ENCODE results near the gene RELL1. TPM values are rescaled to one million over a fixed set of nuclear protein-coding genes. Genes with fewer than 3 reads are reported as not detected.

Gene RELL1
- total RNA-seq, 1 donor from 2014 or later, result 23.1 TPM

DNA sequence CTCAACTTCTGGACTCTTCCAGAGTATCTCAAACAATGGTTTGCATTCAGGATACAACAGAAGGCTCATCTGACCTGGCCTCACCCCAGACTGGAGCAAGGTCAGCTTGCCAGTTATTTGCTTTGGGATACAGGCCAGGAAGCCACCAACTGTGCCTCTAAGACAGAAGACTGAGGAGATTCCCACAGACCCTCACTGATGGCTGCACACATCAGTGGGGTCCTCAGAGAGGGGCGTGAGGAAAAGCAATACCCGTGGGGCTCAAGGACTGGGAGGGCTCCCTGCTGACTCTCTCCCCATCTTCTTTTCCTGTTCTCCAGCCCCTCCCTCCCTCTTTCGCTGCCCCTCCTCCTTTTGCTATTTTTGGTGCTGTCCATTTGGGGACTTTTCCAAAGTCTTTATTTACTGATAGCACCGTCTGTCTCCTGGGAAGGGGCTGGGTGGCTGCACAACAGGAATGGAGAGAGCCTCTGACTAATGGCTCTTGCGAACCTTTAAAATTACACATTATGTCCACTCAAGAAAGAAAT is 23.2 kb downstream of the RELL1 start:
- no peak for FAIRE-seq
- H3K79me2 ChIP-seq (ENCODE audit: insufficient read depth, low read length), result peaks cover 29% of the 10 kb centered on the region

DNA sequence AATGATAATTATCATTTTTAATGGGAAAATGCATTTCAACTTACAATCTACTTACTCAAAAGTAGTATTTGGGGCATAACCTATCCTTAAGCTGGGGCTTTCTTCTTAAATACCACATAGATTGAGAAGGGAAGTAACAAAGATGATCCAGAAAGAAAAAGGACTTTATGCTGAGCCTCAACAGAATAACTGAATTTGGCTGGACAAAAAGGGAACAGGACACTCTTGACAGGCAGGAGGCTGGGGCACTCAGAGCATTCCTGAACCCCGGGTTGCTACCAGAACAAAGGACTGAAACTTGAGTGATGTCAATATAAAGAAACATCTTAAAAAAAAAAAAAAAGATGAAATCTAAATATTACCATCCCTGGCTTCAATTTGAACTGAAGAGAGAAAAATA is 23.9 kb downstream of the RELL1 start:
- Histone ChIP-seq H3K9me3 (ENCODE audit: insufficient read depth, low read depth, low read length) (no peaks in the 10 kb centered on the region), H4K20me1 (ENCODE audit: insufficient read depth, low read length) (peaks cover 10% of the 10 kb centered on the region), H3K4me1 (ENCODE audit: insufficient read depth, low read length) (peaks cover 42% of the 10 kb centered on the region), H3K36me3 (ENCODE audit: insufficient read depth, low read length) (no peaks in the 10 kb centered on the region), H2AFZ (ENCODE audit: low read depth, low read length) (no peak overlapping the region), H3K9ac (ENCODE audit: low read length) (no peak overlapping the region), H3K79me2 (ENCODE audit: insufficient read depth, low read length) (peaks cover 30% of the 10 kb centered on the region), H3K27me3 (ENCODE audit: insufficient read depth, low read length) (no peaks in the 10 kb centered on the region), H3K4me3 (ENCODE audit: insufficient read depth, low read depth, low read length) (no peak overlapping the region), H3K27ac (ENCODE audit: low read depth, low read length) (no peak overlapping the region), H3K4me2 (ENCODE audit: low read length) (peak overlapping the region; percentile 49)
- DNase-seq (ENCODE audit: low read depth) (no peak), FAIRE-seq (no peak)
- Mint-ChIP-seq H3K4me1 (ENCODE audit: low read depth, unreplicated experiment) (peaks cover 58% of the 10 kb centered on the region), H3K27me3 (ENCODE audit: low read depth, unreplicated experiment) (no peaks in the 10 kb centered on the region), H3K27ac (ENCODE audit: unreplicated experiment) (no peak overlapping the region), H3K4me3 (ENCODE audit: unreplicated experiment) (no peak overlapping the region), H3K36me3 (ENCODE audit: low read depth, unreplicated experiment) (peaks cover 4% of the 10 kb centered on the region), H3K9me3 (ENCODE audit: unreplicated experiment) (peaks cover 2% of the 10 kb centered on the region)
- no peak for TF ChIP-seq EZH2 (IDR thresholded peaks at IDR 0.05; ENCODE audit: insufficient read depth, low read length)
- TF ChIP-seq, protein P1, sequence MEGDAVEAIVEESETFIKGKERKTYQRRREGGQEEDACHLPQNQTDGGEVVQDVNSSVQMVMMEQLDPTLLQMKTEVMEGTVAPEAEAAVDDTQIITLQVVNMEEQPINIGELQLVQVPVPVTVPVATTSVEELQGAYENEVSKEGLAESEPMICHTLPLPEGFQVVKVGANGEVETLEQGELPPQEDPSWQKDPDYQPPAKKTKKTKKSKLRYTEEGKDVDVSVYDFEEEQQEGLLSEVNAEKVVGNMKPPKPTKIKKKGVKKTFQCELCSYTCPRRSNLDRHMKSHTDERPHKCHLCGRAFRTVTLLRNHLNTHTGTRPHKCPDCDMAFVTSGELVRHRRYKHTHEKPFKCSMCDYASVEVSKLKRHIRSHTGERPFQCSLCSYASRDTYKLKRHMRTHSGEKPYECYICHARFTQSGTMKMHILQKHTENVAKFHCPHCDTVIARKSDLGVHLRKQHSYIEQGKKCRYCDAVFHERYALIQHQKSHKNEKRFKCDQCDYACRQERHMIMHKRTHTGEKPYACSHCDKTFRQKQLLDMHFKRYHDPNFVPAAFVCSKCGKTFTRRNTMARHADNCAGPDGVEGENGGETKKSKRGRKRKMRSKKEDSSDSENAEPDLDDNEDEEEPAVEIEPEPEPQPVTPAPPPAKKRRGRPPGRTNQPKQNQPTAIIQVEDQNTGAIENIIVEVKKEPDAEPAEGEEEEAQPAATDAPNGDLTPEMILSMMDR (IDR thresholded peaks at IDR 0.05; ENCODE audit: insufficient read depth, low read depth, low read length), result no peak

More for the DNA sequence above, 23.2 kb downstream of the RELL1 start:
- H3K4me1 ChIP-seq (ENCODE audit: insufficient read depth, low read length), result peaks cover 48% of the 10 kb centered on the region
- peak; percentile 49 for DNase-seq (ENCODE audit: low read depth)
- no peaks in the 10 kb centered on the region for H3K36me3 ChIP-seq (ENCODE audit: insufficient read depth, low read length)
- peak overlapping the region; percentile 49 for H3K4me2 ChIP-seq (ENCODE audit: low read length)
- H3K9me3 ChIP-seq (ENCODE audit: insufficient read depth, low read depth, low read length), result no peaks in the 10 kb centered on the region
- peak overlapping the region; percentile 38 for H3K27ac Mint-ChIP-seq (ENCODE audit: unreplicated experiment)
- no peaks in the 10 kb centered on the region for H3K9me3 Mint-ChIP-seq (ENCODE audit: unreplicated experiment)
- no peak overlapping the region for H3K9ac ChIP-seq (ENCODE audit: low read length)
- H3K4me1 Mint-ChIP-seq (ENCODE audit: low read depth, unreplicated experiment), result peaks cover 61% of the 10 kb centered on the region
- H4K20me1 ChIP-seq (ENCODE audit: insufficient read depth, low read length), result peaks cover 10% of the 10 kb centered on the region
- no peaks in the 10 kb centered on the region for H3K27me3 Mint-ChIP-seq (ENCODE audit: low read depth, unreplicated experiment)
- no peak overlapping the region for H3K4me3 ChIP-seq (ENCODE audit: insufficient read depth, low read depth, low read length)
- no peak overlapping the region for H2AFZ ChIP-seq (ENCODE audit: low read depth, low read length)
- peaks cover 4% of the 10 kb centered on the region for H3K36me3 Mint-ChIP-seq (ENCODE audit: low read depth, unreplicated experiment)
- no peak overlapping the region for H3K27ac ChIP-seq (ENCODE audit: low read depth, low read length)
- no peak for TF ChIP-seq EZH2 (IDR thresholded peaks at IDR 0.05; ENCODE audit: insufficient read depth, low read length)
- TF ChIP-seq, protein P1 (IDR thresholded peaks at IDR 0.05; ENCODE audit: insufficient read depth, low read depth, low read length), result no peak
- H3K27me3 ChIP-seq (ENCODE audit: insufficient read depth, low read length), result no peaks in the 10 kb centered on the region
- H3K4me3 Mint-ChIP-seq (ENCODE audit: unreplicated experiment), result no peak overlapping the region

- TF ChIP-seq, protein P1 (IDR thresholded peaks at IDR 0.05; ENCODE audit: insufficient read depth, low read depth, low read length), result no peak
- TF ChIP-seq EZH2 (IDR thresholded peaks at IDR 0.05; ENCODE audit: insufficient read depth, low read length), result no peak
- no peaks in the 10 kb centered on the region for H3K27me3 ChIP-seq (ENCODE audit: insufficient read depth, low read length)
- DNase-seq (ENCODE audit: low read depth), result peak; percentile 70
- Mint-ChIP-seq H3K9me3 (ENCODE audit: unreplicated experiment) (peaks cover 2% of the 10 kb centered on the region), H3K4me1 (ENCODE audit: low read depth, unreplicated experiment) (peaks cover 54% of the 10 kb centered on the region), H3K36me3 (ENCODE audit: low read depth, unreplicated experiment) (peaks cover 6% of the 10 kb centered on the region), H3K4me3 (ENCODE audit: unreplicated experiment) (no peak overlapping the region), H3K27me3 (ENCODE audit: low read depth, unreplicated experiment) (no peaks in the 10 kb centered on the region), H3K27ac (ENCODE audit: unreplicated experiment) (peak overlapping the region; percentile 47)
- peaks cover 30% of the 10 kb centered on the region for H3K79me2 ChIP-seq (ENCODE audit: insufficient read depth, low read length)
- no peak overlapping the region for H3K27ac ChIP-seq (ENCODE audit: low read depth, low read length)
- no peaks in the 10 kb centered on the region for H3K9me3 ChIP-seq (ENCODE audit: insufficient read depth, low read depth, low read length)
- H3K36me3 ChIP-seq (ENCODE audit: insufficient read depth, low read length), result no peaks in the 10 kb centered on the region
- H3K9ac ChIP-seq (ENCODE audit: low read length), result no peak overlapping the region
- H3K4me2 ChIP-seq (ENCODE audit: low read length), result peak overlapping the region; percentile 49
- no peak for FAIRE-seq
- H3K4me3 ChIP-seq (ENCODE audit: insufficient read depth, low read depth, low read length), result no peak overlapping the region
- H3K4me1 ChIP-seq (ENCODE audit: insufficient read depth, low read length), result peaks cover 37% of the 10 kb centered on the region
- no peak overlapping the region for H2AFZ ChIP-seq (ENCODE audit: low read depth, low read length)
- H4K20me1 ChIP-seq (ENCODE audit: insufficient read depth, low read length), result peaks cover 10% of the 10 kb centered on the region
Measured at GRCh38 chr4:37661772-37662171, 24.4 kb downstream of the RELL1 start.
